Esophagus (tissue), 2 donors: ENCODE data around the gene PHF21A. TPM values are rescaled to one million over a fixed set of nuclear protein-coding genes. Genes with fewer than 3 reads are reported as not detected.

Source experiments
- H3K27ac ChIP-seq, 2 donors: one replicate each; pipeline ENCODE4 v1.5.1; 2013; ENCODE audit warnings: low read depth in 2 of 2, mild to moderate bottlenecking in 2 of 2, inconsistent platforms in 1 of 2, low read length in 1 of 2, moderate library complexity in 1 of 2
- H3K27me3 ChIP-seq, 2 donors: one replicate each; pipeline ENCODE4 v1.6.1; 2013; ENCODE audit warnings: low read length in 2 of 2, control low read depth in 1 of 2, mild to moderate bottlenecking in 1 of 2; ENCODE audit not compliant: insufficient read depth in 2 of 2, control insufficient read depth in 1 of 2
- H3K36me3 ChIP-seq, 2 donors: one replicate each; pipeline ENCODE4 v1.6.1; 2013; ENCODE audit warnings: low read length in 1 of 2; ENCODE audit not compliant: control insufficient read depth in 2 of 2, insufficient read depth in 2 of 2
- H3K4me1 ChIP-seq, 2 donors: one replicate each; pipeline ENCODE4 v1.6.1; 2013; ENCODE audit warnings: low read length in 1 of 2; ENCODE audit not compliant: control insufficient read depth in 2 of 2, insufficient read depth in 2 of 2
- H3K4me3 ChIP-seq, 2 donors: one replicate each; pipeline ENCODE4 v1.5.1; 2013; ENCODE audit warnings: low read length in 2 of 2, mild to moderate bottlenecking in 2 of 2, low read depth in 1 of 2, moderate library complexity in 1 of 2
- H3K9me3 ChIP-seq, 2 donors: one replicate each; pipeline ENCODE4 v1.6.1; 2013; ENCODE audit warnings: mild to moderate bottlenecking in 2 of 2, low read depth in 1 of 2, low read length in 1 of 2, moderate library complexity in 1 of 2; ENCODE audit not compliant: control insufficient read depth in 2 of 2, insufficient read depth in 1 of 2
- WGBS, 2 donors: extraction: QIAGEN DNeasy Blood & Tissue Kit; methylation state at CpG; one replicate each; pipeline ENCODE4 v1.1.7; 2013; 5-methylcytosine and 5-hydroxymethylcytosine counted together
- polyA plus RNA-seq, 2 donors: library from polyadenylated mRNA; stranded (reverse); fragments of 200-250 nt; gene quantifications; one replicate each; pipeline ENCODE4 v1.2.3, GENCODE V29; 2013
- donor health status: healthy with polysubstance abuse.
- donor health status: Bipolar disorder and iron deficiency.

PHF21A gene
- polyA plus RNA-seq, 2 donors = 8.8 to 14.0 TPM

DNA sequence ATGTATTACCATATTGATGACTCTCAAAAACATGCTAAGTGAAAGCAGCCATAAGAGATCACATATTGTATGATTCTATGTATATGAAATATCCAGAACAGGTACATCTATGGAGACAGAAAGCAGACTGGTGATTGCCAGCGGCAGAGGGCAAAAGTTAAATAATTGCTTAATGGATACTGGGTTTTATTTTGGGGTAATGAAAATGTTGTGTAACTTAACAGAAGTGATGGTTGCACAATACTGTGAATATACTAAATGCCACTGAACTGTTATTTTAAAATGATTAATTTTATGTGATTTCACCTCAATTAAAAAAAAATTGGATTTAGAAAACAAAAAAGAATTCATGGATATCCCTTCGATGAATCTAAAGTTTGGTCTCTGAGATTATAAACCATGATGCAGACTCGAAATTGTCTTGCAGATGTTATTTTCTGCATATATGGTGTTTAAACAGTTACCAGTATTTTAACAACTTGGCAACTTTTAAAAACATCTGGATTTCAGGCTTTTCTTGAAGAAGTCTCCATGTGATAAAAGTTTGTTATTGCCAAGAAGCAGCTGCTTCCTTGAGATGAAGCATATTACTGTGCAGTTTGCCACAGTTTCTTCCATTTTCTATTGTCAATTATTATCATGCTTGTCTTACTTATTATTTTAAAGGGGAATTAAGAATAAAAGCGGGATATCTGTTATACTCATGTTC, 160.7 kb downstream of the PHF21A start:
- Histone ChIP-seq H3K9me3 (no peaks in the 10 kb centered on the region), H3K27ac (no peak overlapping the region), H3K4me3 (no peak overlapping the region), H3K27me3 (no peaks in the 10 kb centered on the region), H3K4me1 (no peaks in the 10 kb centered on the region), H3K36me3 (peaks cover 0 to 4% of the 10 kb centered on the region in 2 donors)
- 81 to 83% methylated on average over 4 of the region's 4 CpGs for WGBS, 2 donors

DNA sequence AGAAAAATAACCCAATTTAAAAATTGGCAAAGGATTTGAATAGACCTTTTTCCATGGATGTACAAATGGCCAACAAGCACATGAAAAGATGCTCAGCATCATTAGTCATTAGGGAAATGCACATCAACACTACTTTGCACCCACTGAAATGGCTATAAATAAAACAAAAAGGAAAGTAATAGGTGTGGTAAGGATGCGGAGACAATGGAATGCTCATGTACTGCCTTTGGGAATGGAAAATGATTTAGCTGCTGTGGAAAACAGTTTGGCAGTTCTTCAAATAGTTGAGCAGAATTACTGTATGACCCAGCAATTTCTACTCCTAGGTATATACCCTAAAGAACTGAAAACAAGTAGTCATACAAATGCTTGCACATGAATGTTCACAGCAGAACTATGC, 161.4 kb downstream of the PHF21A start:
- Histone ChIP-seq H3K9me3 (no peaks in the 10 kb centered on the region), H3K27me3 (no peaks in the 10 kb centered on the region), H3K36me3 (no peaks in the 10 kb centered on the region), H3K27ac (no peak overlapping the region), H3K4me1 (no peaks in the 10 kb centered on the region), H3K4me3 (no peak overlapping the region)
- 91% methylated on average over 1 of the region's 1 CpG for WGBS, 2 donors

DNA sequence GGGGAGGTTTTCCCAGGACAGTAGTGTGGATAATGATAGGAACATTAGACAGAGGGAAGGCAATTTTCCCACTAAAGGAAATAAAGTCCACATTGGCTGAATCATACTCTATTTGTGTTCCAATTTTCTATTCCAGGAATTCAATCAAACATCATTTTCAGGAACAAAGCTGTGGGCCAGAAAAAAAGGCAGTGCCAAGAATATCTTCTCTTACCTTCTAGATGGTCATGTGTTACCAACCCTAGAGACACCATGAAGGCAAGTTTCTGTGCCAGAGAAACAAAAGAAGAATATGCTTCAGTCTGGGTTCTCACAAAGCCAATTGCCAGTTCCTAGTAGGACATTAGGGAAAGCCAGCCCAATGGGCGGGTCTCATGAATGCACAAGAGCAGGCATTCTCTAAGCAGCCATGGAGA, 171.3 kb downstream of the PHF21A start:
- no peaks in the 10 kb centered on the region for H3K4me1 ChIP-seq
- no peak overlapping the region for H3K27ac ChIP-seq
- no peak overlapping the region for H3K4me3 ChIP-seq
- H3K9me3 ChIP-seq = no peaks in the 10 kb centered on the region
- peaks cover 10 to 12% of the 10 kb centered on the region in 2 donors for H3K36me3 ChIP-seq
- H3K27me3 ChIP-seq = no peaks in the 10 kb centered on the region
- 86% methylated on average over 1 of the region's 1 CpG for WGBS, 2 donors

DNA sequence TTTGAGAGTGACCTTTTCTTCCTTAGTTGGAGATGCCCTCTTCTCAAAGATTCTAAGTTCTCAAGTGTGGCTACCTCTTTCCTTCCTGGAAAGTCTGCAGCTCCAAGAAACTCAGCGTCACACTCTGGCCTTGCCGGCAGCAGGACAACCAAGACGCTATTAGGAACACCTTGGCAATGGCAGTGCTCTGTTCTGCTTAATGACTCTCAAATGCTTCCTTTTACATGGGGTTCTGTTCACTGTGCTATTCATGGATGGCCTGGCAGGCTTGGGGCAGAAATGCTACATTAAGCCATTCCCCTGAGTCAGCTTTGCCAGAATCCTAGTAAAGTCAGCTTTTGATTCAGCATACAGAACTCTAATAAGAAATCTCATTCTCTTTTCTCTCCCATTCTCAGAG, 172.9 kb downstream of the PHF21A start:
- H3K27me3 ChIP-seq = no peaks in the 10 kb centered on the region
- no peak overlapping the region for H3K4me3 ChIP-seq
- no peaks in the 10 kb centered on the region for H3K9me3 ChIP-seq
- H3K36me3 ChIP-seq = peaks cover 10 to 12% of the 10 kb centered on the region in 2 donors
- H3K4me1 ChIP-seq = no peaks in the 10 kb centered on the region
- WGBS, 2 donors = 91 to 98% methylated on average over 3 of the region's 3 CpGs
- H3K27ac ChIP-seq = no peak overlapping the region

DNA sequence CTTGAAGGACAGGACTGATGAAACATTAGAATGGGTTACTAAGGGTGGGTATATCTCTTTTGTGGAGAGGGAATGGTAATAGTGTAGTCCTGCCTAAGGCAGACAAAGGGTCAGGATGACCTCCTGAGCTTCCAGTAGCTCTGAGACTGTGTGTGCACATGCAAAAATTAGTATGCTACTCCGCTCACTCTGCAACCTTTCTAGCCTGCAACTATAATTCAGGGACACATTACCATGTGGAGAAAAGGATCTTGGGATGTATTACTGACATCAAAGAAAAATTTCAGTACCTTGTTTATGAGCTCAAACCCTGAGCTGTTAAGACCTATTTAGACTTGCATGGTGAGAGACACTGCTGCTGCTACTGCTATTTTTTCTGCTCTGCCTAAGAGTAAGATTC, 173.4 kb downstream of the PHF21A start:
- Histone ChIP-seq H3K27me3 (no peaks in the 10 kb centered on the region), H3K9me3 (no peaks in the 10 kb centered on the region), H3K27ac (no peak overlapping the region), H3K4me3 (no peak overlapping the region), H3K36me3 (peaks cover 10 to 15% of the 10 kb centered on the region in 2 donors), H3K4me1 (no peaks in the 10 kb centered on the region)
- WGBS, 2 donors = 95 to 100% methylated on average over 1 of the region's 1 CpG

DNA sequence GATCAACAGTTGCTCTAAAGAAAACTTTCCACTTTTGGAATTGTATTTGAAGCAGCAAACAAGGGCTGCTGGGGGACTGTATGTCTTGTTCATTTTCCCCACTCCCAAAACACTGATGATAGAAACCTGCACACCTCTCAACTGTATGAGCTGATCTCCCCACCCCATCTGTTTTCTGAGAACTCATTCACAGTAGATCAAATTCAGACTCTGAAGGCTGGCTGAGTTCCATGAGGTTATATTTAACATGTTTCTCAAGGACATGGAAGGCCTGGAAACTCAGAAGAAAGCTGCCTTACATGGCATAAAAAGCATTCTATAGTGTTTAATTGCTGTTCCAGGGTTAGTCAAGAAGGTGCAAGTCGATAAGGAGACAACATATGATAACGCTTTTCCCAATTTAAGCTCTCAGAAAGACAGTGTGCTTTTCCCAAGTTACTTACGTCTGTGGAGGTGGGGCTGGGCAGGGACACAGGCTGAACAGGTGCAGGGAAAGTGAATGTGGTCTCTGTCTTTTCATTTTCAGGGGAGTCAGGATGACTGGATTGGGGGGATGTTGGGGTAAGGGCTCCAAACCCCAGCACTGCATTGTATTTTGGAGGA, 175.8 kb downstream of the PHF21A start:
- no peaks in the 10 kb centered on the region for H3K27me3 ChIP-seq
- H3K4me1 ChIP-seq = no peaks in the 10 kb centered on the region
- no peak overlapping the region for H3K4me3 ChIP-seq
- peaks cover 10 to 15% of the 10 kb centered on the region in 2 donors for H3K36me3 ChIP-seq
- WGBS, 2 donors = 75 to 90% methylated on average over 3 of the region's 3 CpGs
- no peak overlapping the region for H3K27ac ChIP-seq
- H3K9me3 ChIP-seq = no peaks in the 10 kb centered on the region

DNA sequence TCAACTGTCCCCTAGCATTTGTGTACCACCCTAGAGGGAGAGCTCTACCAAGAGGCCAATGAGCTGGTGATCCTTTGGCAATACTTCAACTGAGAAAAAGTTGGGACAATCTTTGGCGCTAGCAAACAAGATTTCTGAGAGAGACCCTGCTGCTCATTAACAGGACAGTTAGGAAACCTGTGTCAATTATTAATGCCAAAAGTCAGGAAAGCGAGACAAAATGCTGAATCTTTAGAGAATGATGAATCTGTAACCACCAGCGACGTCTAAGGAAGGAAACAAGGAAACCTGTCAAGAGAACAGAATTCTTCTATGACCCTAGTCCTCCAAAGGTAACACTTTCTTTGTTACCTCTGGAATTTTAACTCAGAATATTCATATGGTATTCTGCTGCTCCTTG, 178.9 kb downstream of the PHF21A start:
- Histone ChIP-seq H3K9me3 (no peaks in the 10 kb centered on the region), H3K36me3 (peaks cover 7 to 8% of the 10 kb centered on the region in 2 donors), H3K27ac (no peak overlapping the region), H3K4me1 (no peaks in the 10 kb centered on the region), H3K27me3 (no peaks in the 10 kb centered on the region), H3K4me3 (no peak overlapping the region)
- 94 to 97% methylated on average over 4 of the region's 4 CpGs for WGBS, 2 donors

DNA sequence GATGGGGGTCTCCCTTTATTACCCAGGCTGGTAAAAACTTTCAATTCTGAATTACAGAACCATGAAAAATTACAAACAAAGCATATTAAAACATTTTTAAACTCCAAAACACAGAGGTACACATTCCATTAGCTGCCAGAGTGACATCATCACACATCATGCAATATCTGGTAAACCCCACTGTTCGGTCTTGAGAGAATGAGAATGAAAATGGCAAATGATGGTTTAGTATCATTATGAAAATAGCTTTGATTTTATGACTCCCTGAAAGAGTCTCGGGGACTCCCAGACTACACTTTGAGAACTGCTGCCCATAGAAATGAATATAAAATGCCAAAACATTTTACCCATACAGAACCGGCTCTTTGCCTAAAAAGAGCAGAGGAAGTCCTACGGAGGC, 180.0 kb downstream of the PHF21A start:
- 89 to 92% methylated on average over 4 of the region's 4 CpGs for WGBS, 2 donors
- H3K4me3 ChIP-seq = no peak overlapping the region
- no peaks in the 10 kb centered on the region for H3K9me3 ChIP-seq
- no peak overlapping the region for H3K27ac ChIP-seq
- H3K4me1 ChIP-seq = no peaks in the 10 kb centered on the region
- H3K36me3 ChIP-seq = peaks cover 2 to 8% of the 10 kb centered on the region in 2 donors
- no peaks in the 10 kb centered on the region for H3K27me3 ChIP-seq

DNA sequence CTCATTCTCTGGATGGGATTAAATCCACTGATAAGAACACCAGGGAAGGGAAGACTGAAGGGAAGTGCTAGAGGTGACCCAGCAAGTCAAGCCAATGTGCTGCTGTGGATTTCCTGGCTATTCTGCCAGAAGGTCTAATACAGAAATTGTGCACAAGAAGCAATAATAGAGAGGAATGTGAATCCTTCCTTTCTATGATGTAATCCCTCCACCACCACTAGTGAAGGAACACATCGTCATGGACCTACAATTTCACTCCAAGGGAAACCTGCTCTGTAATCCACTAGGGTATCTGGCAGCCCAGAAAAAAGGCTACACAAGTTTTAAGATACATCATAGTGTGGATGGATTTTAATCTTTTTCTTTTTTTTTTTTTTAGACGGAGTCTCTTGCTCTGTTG, 181.4 kb downstream of the PHF21A start:
- no peaks in the 10 kb centered on the region for H3K9me3 ChIP-seq
- no peaks in the 10 kb centered on the region for H3K27me3 ChIP-seq
- peaks cover 0 to 5% of the 10 kb centered on the region in 2 donors for H3K4me1 ChIP-seq
- H3K36me3 ChIP-seq = peaks cover under 1 to 13% of the 10 kb centered on the region in 2 donors
- H3K4me3 ChIP-seq = no peak overlapping the region
- H3K27ac ChIP-seq = no peak overlapping the region
- WGBS, 2 donors = 81 to 87% methylated on average over 2 of the region's 2 CpGs

DNA sequence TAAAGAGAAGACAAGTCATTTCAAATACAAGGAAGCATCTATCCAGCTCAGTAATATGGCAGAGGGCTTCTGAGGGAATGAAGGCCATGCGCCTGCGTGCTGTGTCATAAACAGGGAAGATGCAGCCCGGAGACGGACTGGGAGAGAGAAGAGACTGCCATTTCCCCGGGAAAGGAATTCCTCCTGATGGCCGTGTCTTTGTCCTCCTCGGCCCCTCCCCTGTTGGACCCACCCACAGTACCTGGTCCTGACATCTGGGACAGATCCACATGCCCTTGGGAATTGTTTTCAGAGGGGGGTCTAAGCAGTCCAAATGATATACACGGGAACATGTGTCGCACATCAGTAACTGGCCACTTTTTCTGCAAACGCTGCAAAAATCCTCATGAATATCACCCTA, 183.3 kb downstream of the PHF21A start:
- Histone ChIP-seq H3K9me3 (no peaks in the 10 kb centered on the region), H3K27ac (no peak overlapping the region), H3K4me3 (no peak overlapping the region), H3K4me1 (peaks cover 0 to 10% of the 10 kb centered on the region in 2 donors), H3K36me3 (peaks cover 6 to 16% of the 10 kb centered on the region in 2 donors), H3K27me3 (no peaks in the 10 kb centered on the region)
- WGBS, 2 donors = 90 to 92% methylated on average over 10 of the region's 10 CpGs
